Effector memory CD4-positive, alpha-beta T cell (primary cell): ENCODE measurements around the gene EPN1.

ENCODE experiments used
- DNase-seq, 3 donors: peaks; one replicate each; pipeline ENCODE4 v3.0.0-alpha.2; 2020
- H3K27ac ChIP-seq: 2 replicates; pipeline ENCODE4 v1.7.0; 2013; ENCODE audit warnings: mild to moderate bottlenecking, low read length, moderate library complexity; ENCODE audit not compliant: insufficient read depth, poor library complexity, severe bottlenecking
- H3K27me3 ChIP-seq: replicated peaks from 2 replicates; pipeline ENCODE4 v1.7.0; 2013; ENCODE audit warnings: mild to moderate bottlenecking, low read length; ENCODE audit not compliant: insufficient read depth, control insufficient read depth, poor library complexity, severe bottlenecking
- H3K36me3 ChIP-seq: 2 replicates; pipeline ENCODE4 v1.7.0; 2013; ENCODE audit warnings: mild to moderate bottlenecking, low read length, moderate library complexity; ENCODE audit not compliant: control insufficient read depth, insufficient read depth
- H3K4me1 ChIP-seq: 2 replicates; pipeline ENCODE4 v1.7.0; 2013; ENCODE audit warnings: low read length, mild to moderate bottlenecking; ENCODE audit not compliant: control insufficient read depth, insufficient read depth, poor library complexity, severe bottlenecking
- H3K4me3 ChIP-seq: 2 replicates; pipeline ENCODE4 v1.7.0; 2013; ENCODE audit warnings: low read length, low read depth, mild to moderate bottlenecking; ENCODE audit not compliant: insufficient read depth, poor library complexity, severe bottlenecking
- H3K9me3 ChIP-seq: 2 replicates; pipeline ENCODE4 v1.7.0; 2013; ENCODE audit warnings: mild to moderate bottlenecking, low read length, moderate library complexity; ENCODE audit not compliant: control insufficient read depth

EPN1 gene

GRCh38 chr19:55640577-55641425 lies 34.2 kb upstream of the EPN1 start, which contains the start of gene ZNF580:
Gene ZNF580 (plus strand): TSS chr19:55641002. CDS start chr19:55642509, 1,507 bp downstream.
- Histone ChIP-seq H3K4me1 (peaks cover 52% of the 10 kb centered on the region), H3K4me3 (peak within 1 kb of the TSS; percentile 76), H3K27ac (peak within 1 kb of the TSS; percentile 84), H3K36me3 (peaks cover 9% of the 10 kb centered on the region), H3K9me3 (no peaks in the 10 kb centered on the region), H3K27me3 (no peaks in the 10 kb centered on the region)
- no peak for DNase-seq

- peaks cover 9% of the 10 kb centered on the region for H3K36me3 ChIP-seq
- no peak for DNase-seq
- peak overlapping the region; percentile 84 for H3K27ac ChIP-seq
- no peaks in the 10 kb centered on the region for H3K27me3 ChIP-seq
- H3K9me3 ChIP-seq, result no peaks in the 10 kb centered on the region
- H3K4me3 ChIP-seq, result peak overlapping the region; percentile 76
- peaks cover 45% of the 10 kb centered on the region for H3K4me1 ChIP-seq
Measured at GRCh38 chr19:55641426-55642152, 33.4 kb upstream of the EPN1 start.

- Histone ChIP-seq H3K4me3 (peak overlapping the region; percentile 76), H3K27ac (peak overlapping the region; percentile 84), H3K36me3 (peaks cover 9% of the 10 kb centered on the region), H3K27me3 (no peaks in the 10 kb centered on the region), H3K9me3 (no peaks in the 10 kb centered on the region), H3K4me1 (peaks cover 39% of the 10 kb centered on the region)
- no peak for DNase-seq
Measured at GRCh38 chr19:55642153-55643002, 32.6 kb upstream of the EPN1 start.

GRCh38 chr19:55643003-55643886 lies 31.8 kb upstream of the EPN1 start, which contains the start of gene ZNF581:
Gene ZNF581 (plus strand): TSS chr19:55643649. CDS start chr19:55644572, 923 bp downstream.
- Histone ChIP-seq H3K9me3 (no peaks in the 10 kb centered on the region), H3K27me3 (no peaks in the 10 kb centered on the region), H3K27ac (peak within 1 kb of the TSS; percentile 84), H3K4me3 (peak within 1 kb of the TSS; percentile 76), H3K36me3 (peaks cover 9% of the 10 kb centered on the region), H3K4me1 (peaks cover 41% of the 10 kb centered on the region)
- peak; percentile 54 to 66 (median 64) for DNase-seq

GRCh38 chr19:55643887-55644176 lies 31.2 kb upstream of the EPN1 start:
- H3K27ac ChIP-seq, result peak overlapping the region; percentile 84
- DNase-seq, result no peak
- peaks cover 47% of the 10 kb centered on the region for H3K4me1 ChIP-seq
- no peaks in the 10 kb centered on the region for H3K27me3 ChIP-seq
- H3K4me3 ChIP-seq, result peak overlapping the region; percentile 76
- H3K9me3 ChIP-seq, result no peaks in the 10 kb centered on the region
- H3K36me3 ChIP-seq, result peaks cover 9% of the 10 kb centered on the region

- peak overlapping the region; percentile 84 for H3K27ac ChIP-seq
- no peaks in the 10 kb centered on the region for H3K27me3 ChIP-seq
- H3K9me3 ChIP-seq, result no peaks in the 10 kb centered on the region
- no peak for DNase-seq
- peaks cover 48% of the 10 kb centered on the region for H3K4me1 ChIP-seq
- peak overlapping the region; percentile 76 for H3K4me3 ChIP-seq
- peaks cover 9% of the 10 kb centered on the region for H3K36me3 ChIP-seq
Measured at GRCh38 chr19:55644191-55644833, 30.7 kb upstream of the EPN1 start.

- peaks cover 9% of the 10 kb centered on the region for H3K36me3 ChIP-seq
- no peaks in the 10 kb centered on the region for H3K27me3 ChIP-seq
- H3K4me1 ChIP-seq, result peaks cover 46% of the 10 kb centered on the region
- H3K27ac ChIP-seq, result no peak overlapping the region
- no peak overlapping the region for H3K4me3 ChIP-seq
- no peak for DNase-seq
- no peaks in the 10 kb centered on the region for H3K9me3 ChIP-seq
Measured at GRCh38 chr19:55644842-55645511, 30.0 kb upstream of the EPN1 start.

- Histone ChIP-seq H3K27ac (no peak overlapping the region), H3K4me3 (no peak overlapping the region), H3K4me1 (peaks cover 42% of the 10 kb centered on the region)
Measured at GRCh38 chr19:55645512-55645881, 29.5 kb upstream of the EPN1 start.

More at GRCh38 chr19:55645512-55645881, 29.5 kb upstream of the EPN1 start:
- Histone ChIP-seq H3K27me3 (no peaks in the 10 kb centered on the region), H3K9me3 (no peaks in the 10 kb centered on the region), H3K36me3 (peaks cover 9% of the 10 kb centered on the region)
- no peak for DNase-seq
